Activated gamma-delta T cell treated with Interleukin-2 at 50 U/mL for 16 hours (primary cell): ENCODE measurements around the gene QARS1.

Experiments used
- DNase-seq: peaks from one replicate; pipeline ENCODE4 v3.0.0-alpha.2; 2020

The QARS1 gene

GRCh38 chr3:49120096-49120437 lies 15.5 kb upstream of the QARS1 start:
- DNase-seq: no peak

GRCh38 chr3:49119439-49119838 lies 14.9 kb upstream of the QARS1 start:
- no peak for DNase-seq

DNA sequence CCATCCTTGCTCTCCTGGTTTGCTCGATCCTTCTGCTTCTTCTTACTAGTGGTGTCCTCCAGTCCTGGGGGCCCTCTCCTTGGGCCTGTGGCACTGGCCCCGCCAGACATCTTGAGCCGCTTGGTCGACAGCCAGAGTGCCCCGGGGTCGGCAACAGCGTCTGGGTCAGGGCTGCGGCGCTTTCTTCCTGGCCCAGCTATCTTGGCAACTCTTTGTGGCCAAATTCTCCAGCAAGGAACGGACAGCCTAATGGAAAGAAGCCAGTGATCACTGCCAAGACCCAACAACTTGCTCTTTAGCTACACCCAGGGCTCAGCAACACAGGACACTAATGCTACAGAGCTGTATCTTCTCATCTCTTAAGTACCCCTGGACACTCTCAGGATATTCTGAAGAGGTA lies 14.5 kb upstream of the QARS1 start:
- no peak for DNase-seq

- no peak for DNase-seq
Observed at GRCh38 chr3:49112262-49112661, 7.7 kb upstream of the QARS1 start.

GRCh38 chr3:49111347-49111746 lies 6.8 kb upstream of the QARS1 start:
- DNase-seq: no peak

- DNase-seq: no peak
Observed at GRCh38 chr3:49110780-49111179, 6.2 kb upstream of the QARS1 start.

GRCh38 chr3:49108346-49108745 lies 3.8 kb upstream of the QARS1 start:
- DNase-seq: no peak

GRCh38 chr3:49104052-49104426 lies 518 bp downstream of the QARS1 start:
- no peak for DNase-seq

DNA sequence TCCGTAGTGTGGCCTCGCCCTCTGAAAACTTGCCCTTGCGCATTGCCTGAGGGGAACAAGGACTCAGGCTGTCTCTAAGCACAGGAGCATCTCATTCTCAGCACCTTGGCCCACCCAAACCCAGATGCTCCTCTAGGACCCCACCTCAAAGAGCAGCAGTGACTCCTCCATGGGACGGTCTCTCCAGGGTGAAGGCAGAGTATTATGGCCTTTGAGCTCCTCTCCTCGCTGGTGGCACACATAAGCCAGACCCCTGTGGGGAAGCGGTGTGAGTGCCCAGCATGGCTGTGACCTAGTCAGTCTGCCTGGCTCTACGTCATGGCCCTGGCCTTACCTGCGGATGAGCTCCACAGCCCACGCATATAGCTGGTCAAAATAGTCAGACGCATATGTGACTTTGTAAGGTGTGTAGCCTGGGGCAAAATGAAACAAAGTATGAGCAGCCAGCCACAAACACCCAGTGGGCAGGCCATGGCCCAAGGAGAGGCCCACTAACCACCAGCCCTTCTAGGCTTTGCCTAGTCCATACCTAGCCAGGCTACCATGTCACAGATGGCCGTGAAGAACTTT lies 4.4 kb downstream of the QARS1 start:
- DNase-seq: no peak

- DNase-seq: no peak
Observed at GRCh38 chr3:49098910-49099630, 5.5 kb downstream of the QARS1 start.

DNA sequence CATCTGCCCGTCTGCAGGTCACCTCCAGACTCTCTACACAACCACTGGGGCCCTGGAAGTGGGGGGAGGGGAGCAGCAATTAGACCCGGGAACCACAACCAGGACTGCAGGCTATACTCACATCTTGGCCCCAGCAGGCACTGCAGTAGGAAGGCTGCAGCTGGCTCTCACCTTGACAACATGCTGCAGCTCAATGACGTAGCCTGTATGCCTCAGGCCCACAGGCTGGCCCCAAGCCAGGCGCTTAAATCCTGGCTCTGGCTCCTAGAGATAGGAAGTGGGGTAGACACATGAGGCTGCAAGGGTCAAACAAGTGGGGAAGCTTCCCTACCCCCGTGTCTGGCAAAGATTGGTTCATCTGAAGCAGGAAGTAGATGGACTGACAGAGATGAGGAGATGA lies 6.1 kb downstream of the QARS1 start:
- no peak for DNase-seq

DNA sequence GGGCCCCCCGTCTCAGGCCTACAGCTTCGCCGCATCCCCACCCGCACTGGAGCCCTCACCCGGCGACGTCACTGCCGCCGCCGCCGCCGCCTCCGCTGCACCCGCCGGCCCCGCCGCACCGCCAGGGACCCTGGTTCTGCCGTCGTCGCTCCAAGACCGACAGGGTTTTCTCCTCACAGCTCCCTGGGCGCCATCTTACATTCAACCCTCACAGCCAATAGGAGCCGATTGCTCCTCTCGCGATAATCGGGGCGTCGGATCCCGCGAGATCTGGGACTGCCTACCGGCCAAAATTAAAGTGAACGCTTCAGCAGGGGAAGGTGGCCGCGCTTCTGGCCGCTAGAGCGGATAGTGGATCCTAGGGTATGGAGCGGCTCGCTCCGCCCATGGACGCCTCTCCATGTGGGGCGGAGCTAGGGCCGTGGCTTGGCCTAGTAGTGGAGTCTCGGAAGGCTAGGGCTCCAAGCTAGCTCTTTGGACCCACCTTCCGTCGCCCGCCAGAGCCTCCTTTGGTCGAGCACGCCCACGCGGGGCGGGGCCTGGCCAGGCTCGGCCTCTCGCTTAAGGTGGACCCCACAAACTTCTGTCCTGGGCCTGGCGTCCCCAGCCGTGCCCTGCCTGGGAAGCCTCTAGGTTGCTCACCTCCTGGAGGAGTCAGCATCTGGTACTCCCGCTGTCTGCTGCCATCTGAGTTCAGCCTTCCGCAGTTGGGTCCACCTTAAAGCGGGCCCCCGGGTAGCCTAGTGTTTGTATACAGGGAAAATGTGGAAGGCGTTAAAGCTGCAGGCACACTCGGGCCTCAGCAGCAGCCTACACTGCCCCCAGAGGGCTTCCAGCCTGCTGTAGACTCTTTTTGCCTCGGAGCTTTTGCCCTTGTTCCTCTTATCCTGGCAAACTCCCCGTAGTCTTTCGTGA lies 10.4 kb downstream of the QARS1 start, which contains the start of gene QRICH1:
TSS of gene QRICH1 (minus strand) at position 219 of the 915 bp plus-strand sequence. CDS start 17,054 bp downstream, outside the sequence.
- DNase-seq: peak; percentile 94

DNA sequence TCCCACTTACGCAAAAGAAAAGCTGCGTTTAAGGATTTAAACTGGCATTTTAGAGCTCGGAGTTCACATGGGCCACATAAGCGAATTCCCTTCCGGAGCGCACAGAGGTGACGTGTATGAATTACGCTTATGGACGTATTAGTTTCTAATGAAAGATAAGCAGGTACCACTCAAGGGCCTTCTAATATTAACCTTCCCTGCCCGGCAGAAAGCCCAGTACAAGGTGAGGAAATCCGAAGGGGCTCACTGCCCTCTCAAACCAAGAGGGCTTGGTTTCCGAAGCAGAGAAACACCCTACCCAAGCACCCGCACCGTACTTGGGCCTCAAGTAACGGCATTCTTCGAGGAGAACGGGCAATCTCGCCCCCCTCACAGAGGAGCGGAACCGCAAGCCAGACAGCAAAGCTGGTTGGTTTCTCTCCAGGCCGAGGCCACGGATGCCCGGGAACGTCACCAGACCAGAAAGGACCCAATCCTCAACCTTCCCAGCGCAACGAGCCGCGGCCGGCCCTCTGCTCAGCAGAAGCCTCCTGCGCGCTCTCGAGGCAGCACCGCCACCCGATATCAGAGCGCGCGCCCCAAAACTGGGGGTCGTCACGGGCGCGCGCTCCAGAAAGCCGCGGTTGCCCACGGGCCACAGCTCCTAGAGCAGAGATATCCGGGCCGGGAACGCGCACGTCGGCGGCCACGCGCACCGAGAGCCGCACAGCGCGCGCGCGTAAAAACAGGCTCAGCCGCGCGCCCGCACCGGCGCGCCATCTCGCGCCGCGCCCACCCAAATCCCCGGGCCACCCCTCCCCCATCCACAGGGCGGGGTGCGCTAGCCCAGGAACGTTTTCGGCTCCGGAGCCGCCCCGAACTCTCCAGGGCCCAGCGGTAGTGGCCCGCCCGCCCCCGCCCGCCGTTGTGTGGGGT lies 11.4 kb downstream of the QARS1 start:
- peak; percentile 80 for DNase-seq

- no peak for DNase-seq
Observed at GRCh38 chr3:49081429-49081828, 23.1 kb downstream of the QARS1 start.

DNA sequence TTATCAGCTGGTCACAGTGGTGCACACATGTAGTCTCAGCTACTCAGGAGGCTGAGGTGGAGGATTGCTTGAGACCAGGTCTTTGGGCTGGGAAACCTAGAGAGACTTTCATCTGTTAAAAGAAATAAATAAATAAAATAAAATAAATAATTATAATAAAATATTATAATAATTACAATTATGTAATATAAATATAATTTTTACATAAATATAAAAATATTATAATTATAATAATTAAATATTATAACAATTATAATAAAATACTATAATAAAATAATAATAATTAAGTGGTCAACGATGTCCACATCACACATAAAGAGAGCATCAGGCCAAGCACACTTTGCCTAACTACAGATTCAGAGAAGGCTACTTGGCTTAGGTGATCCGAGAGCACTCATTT lies 25.3 kb downstream of the QARS1 start:
- DNase-seq: no peak

- DNase-seq: no peak
Observed at GRCh38 chr3:49076646-49077045, 27.9 kb downstream of the QARS1 start.

- no peak for DNase-seq
Observed at GRCh38 chr3:49076116-49076515, 28.4 kb downstream of the QARS1 start.

DNA sequence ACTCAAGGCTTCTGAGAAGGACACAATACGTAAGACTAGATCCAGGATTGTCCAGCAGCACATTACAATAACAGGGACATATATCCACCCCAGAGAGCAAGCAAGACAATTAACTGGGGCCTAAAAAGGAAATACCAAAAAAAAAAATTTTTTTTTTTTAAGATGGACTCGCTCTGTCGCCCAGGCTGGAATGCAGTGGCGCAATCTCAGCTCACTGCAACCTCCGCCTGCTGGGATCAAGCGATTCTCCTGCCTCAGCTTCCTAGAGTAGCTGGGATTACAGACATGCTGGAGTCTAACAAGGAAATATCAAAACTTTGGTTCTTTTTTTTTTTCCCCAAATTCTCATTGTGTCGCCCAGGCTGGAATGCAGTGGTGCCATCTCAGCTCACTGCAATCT lies 46.5 kb downstream of the QARS1 start:
- DNase-seq: no peak

DNA sequence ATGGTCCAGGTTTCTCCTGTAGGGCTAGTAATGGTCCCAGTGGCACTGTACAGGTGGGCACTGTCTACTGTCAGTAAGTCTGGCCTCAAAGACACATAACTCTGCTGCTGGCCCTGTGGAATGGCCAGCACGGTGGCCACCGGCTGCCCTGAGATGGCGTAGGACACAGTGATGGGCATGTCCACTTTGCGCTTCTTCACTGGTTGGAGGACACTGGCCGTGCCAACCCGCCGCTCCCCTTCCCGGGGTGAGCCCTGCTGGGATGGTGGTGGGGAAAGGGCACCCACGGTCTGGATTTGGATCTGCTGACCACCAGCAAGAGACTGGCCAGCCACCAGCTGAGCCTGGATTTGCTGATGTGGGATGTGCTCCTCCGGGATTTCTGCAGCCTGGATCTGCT lies 47.3 kb downstream of the QARS1 start:
- DNase-seq: no peak

DNA sequence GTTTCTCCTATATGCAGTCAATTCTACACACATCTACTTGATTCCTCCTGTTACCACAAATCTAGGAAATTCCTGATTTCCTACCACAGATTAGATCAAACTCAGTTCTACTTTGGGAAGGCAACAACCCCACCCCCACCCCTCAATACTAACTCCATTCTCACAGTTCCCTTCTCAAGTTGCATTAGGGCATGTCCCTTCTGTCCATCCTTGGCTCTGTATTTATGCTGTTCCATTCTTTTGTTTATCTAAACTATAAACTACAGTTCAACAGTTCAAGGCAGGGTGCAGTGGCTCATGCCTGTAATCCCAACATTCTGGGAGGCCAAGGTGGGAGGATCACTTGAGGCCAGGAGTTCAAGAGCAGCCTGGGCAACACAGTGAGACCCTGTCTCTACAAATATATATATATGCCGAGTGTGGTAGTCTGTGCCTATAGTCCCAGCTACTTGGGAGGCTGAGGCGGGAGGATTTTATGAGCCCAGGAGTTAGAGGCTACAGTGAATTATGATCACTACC lies 50.2 kb downstream of the QARS1 start:
- DNase-seq: no peak

DNA sequence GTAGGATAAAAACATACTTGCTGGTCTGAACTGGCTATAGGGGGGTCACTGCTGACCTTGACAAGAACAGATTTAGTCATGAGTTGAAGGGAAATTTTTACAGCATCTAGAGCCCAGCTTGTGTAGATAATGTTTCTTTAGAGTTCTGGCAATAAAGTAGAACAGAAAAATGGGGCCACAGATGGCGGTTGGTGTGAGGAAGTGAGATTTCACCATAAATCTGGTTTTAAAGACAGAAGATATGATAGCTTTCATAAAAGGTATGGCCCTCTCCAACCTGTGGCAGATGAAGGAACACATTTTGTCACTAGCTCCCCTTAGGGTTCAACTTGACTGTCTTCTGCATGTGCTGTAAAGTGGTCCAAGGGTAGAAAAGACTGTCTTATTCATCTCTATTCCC lies 51.0 kb downstream of the QARS1 start:
- no peak for DNase-seq
